Measurements from ENCODE around the gene PAQR7.

DNA sequence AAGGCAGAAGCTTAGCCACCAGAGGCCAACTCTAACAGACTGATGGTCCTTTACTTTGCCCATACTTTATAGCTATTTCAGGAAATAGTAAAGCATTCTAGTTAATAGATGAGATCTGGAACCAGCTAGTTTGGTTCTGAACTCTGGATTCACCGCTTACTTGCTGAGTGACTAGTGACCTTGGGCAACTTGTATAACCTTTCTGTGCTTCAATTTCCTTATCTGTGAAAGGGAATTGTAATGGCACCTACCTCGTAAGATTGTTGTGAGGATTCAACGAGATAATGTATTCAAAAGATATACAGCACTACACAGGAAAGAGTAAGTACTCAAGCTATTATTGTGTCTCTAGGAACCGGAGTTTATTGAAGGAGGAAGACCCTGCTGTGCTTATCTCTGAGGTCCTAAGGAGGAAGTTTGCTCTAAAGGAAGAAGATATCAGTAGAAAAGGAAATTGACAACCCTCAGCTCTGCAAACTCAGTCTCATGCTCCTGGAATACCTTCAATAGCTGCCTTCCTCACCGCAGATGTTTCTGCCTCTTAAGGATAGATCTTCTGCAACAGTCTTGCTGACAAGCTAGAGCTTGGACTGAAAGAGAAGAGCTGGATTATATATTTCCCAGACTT lies 43.8 kb downstream of the PAQR7 start:
- TF ChIP-seq TCF12 (IDR thresholded peaks at IDR 0.05; ENCODE audit: low read depth) (no peak), TEAD4 (IDR thresholded peaks at IDR 0.05) (no peak), CREB1 (IDR thresholded peaks at IDR 0.05; ENCODE audit: low read depth) (no peak)
